K562 (cell line): ENCODE results near the gene CEMIP. TPM values are rescaled to one million over a fixed set of nuclear protein-coding genes. Genes with fewer than 3 reads are reported as not detected.

ENCODE experiments used
- ATF7 ChIP-seq: fragments of 450-650 bp; IDR thresholded peaks from 2 replicates; pipeline ENCODE4 v1.7.1; 2014; ENCODE audit warnings: mild to moderate bottlenecking, moderate library complexity
- BRCA1 ChIP-seq, 2 experiments: fragments of 450-650 bp in 1 of 2; sonication (generic) in 1 of 2; formaldehyde crosslinking in 1 of 2; IDR thresholded peaks; 2 replicates each; pipeline versions ENCODE4 v1.5.0 to v1.6.1; 2017 to 2020; ENCODE audit warnings: mild to moderate bottlenecking in 1 of 2, missing genetic modification reagents in 1 of 2
- CBFA2T2 ChIP-seq: fragments of 450-650 bp; conservative IDR thresholded peaks from 2 replicates; pipeline ENCODE4 v1.6.1; 2017; ENCODE audit warnings: mild to moderate bottlenecking
- COPS2 ChIP-seq: fragments of 450-650 bp; conservative IDR thresholded peaks from 2 replicates; pipeline ENCODE4 v1.6.1; 2016; ENCODE audit warnings: mild to moderate bottlenecking, moderate library complexity
- CREM ChIP-seq: IDR thresholded peaks from 2 replicates; pipeline ENCODE4 v1.6.1; 2014; ENCODE audit warnings: antibody characterized with exemption, low read depth
- DACH1 ChIP-seq: fragments of 450-650 bp; IDR thresholded peaks from 2 replicates; pipeline ENCODE4 v1.6.1; 2018; ENCODE audit not compliant: partially characterized antibody
- FOSL1 ChIP-seq: fragments of 200-800 bp; sonication (Bioruptor generic); conservative IDR thresholded peaks from 2 replicates; pipeline ENCODE4 v1.6.1; 2016; ENCODE audit warnings: missing genetic modification characterization, missing compliant biosample characterization
- FOXJ2 ChIP-seq: fragments of 200-800 bp; sonication (Bioruptor generic); IDR thresholded peaks from 2 replicates; pipeline ENCODE4 v1.6.1; 2016; ENCODE audit warnings: missing genetic modification characterization, missing compliant biosample characterization
- FOXK2 ChIP-seq, 2 experiments: fragments of 450-650 bp; IDR thresholded peaks in 1 of 2; conservative IDR thresholded peaks in 1 of 2; 2 replicates each; pipeline ENCODE4 v1.6.1; 2016; ENCODE audit warnings: low read depth in 2 of 2, mild to moderate bottlenecking in 1 of 2
- FOXP1 ChIP-seq: sonication (generic); formaldehyde crosslinking; IDR thresholded peaks from 2 replicates; pipeline ENCODE4 v1.8.0; 2022; ENCODE audit warnings: mild to moderate bottlenecking, missing genetic modification reagents
- GATAD2B ChIP-seq: fragments of 450-650 bp; IDR thresholded peaks from 2 replicates; pipeline ENCODE4 v1.6.1; 2017; ENCODE audit warnings: mild to moderate bottlenecking, borderline replicate concordance
- RAD21 ChIP-seq, 2 experiments: fragments of 250-450 bp in 1 of 2; fragments of 450-650 bp in 1 of 2; sonication (Bioruptor Pico) in 1 of 2; formaldehyde crosslinking in 1 of 2; IDR thresholded peaks in 1 of 2; conservative IDR thresholded peaks in 1 of 2; 2 replicates each; pipeline versions ENCODE4 v1.4.0 to v1.8.0; 2020 to 2022; ENCODE audit warnings: mild to moderate bottlenecking in 2 of 2, moderate library complexity in 1 of 2
- RAD51 ChIP-seq: fragments of 450-650 bp; IDR thresholded peaks from 2 replicates; pipeline ENCODE4 v1.7.1; 2016; ENCODE audit warnings: low read depth, mild to moderate bottlenecking, borderline replicate concordance
- SMARCA5 ChIP-seq: fragments of 450-650 bp; IDR thresholded peaks from 2 replicates; pipeline ENCODE4 v1.6.1; 2016
- TBL1XR1 ChIP-seq, 2 experiments: IDR thresholded peaks; 2 replicates each; pipeline ENCODE4 v1.6.1; 2012; ENCODE audit warnings: improper control_type of control experiment in 2 of 2, low read length in 2 of 2, mild to moderate bottlenecking in 1 of 2
- TSC22D4 ChIP-seq: fragments of 450-650 bp; IDR thresholded peaks from 2 replicates; pipeline ENCODE4 v1.6.1; 2016; ENCODE audit warnings: missing genetic modification characterization, missing biosample characterization, control low read depth
- XRCC4 ChIP-seq: IDR thresholded peaks from one replicate; pipeline ENCODE4 v1.6.1; 2011; ENCODE audit not compliant: insufficient read depth, insufficient read length; ENCODE audit errors: extremely low read depth
- ZFPM2 ChIP-seq: fragments of 250-450 bp; sonication (Bioruptor Pico); IDR thresholded peaks from 2 replicates; pipeline ENCODE4 v1.5.1; 2022; ENCODE audit warnings: mild to moderate bottlenecking
- ZNF121 ChIP-seq: sonication (generic); formaldehyde crosslinking; conservative IDR thresholded peaks from 2 replicates; pipeline ENCODE4 v1.8.0; 2022; ENCODE audit warnings: missing genetic modification reagents
- ZNF717 ChIP-seq: fragments of 250-450 bp; sonication (Bioruptor Pico); IDR thresholded peaks from 2 replicates; pipeline ENCODE4 v1.5.0; 2021
- ZNF785 ChIP-seq: fragments of 250-450 bp; sonication (Bioruptor Pico); IDR thresholded peaks from 2 replicates; pipeline ENCODE4 v1.4.0; 2020; ENCODE audit warnings: mild to moderate bottlenecking
- ZZZ3 ChIP-seq: fragments of 450-650 bp; IDR thresholded peaks from 2 replicates; pipeline ENCODE4 v1.6.1; 2016; ENCODE audit warnings: antibody characterized with exemption, mild to moderate bottlenecking, moderate library complexity
- polyA plus RNA-seq, 8 experiments: library from polyadenylated mRNA; depleted of rRNA in 4 of 8; stranded (reverse) in 5 of 8; unstranded in 3 of 8; fragments of >200 nt; fragmentation: Nextera tagmentation in 2 of 8; fragmentation: Illumina TruSeq in 1 of 8; extraction: Ambion mirVana in 2 of 8; extraction: Trizol in 1 of 8; gene quantifications; 2 replicates each; pipeline versions ENCODE4 v1.2.1 to v1.2.3, GENCODE V29; 2011 to 2014; ENCODE audit warnings: inconsistent platforms in 1 of 8, missing spikeins in 1 of 8
- total RNA-seq, 7 experiments: library from RNA; depleted of rRNA in 6 of 7; stranded (reverse); fragments of >200 nt in 6 of 7; fragmentation: Illumina TruSeq in 2 of 7; extraction: Trizol in 2 of 7; gene quantifications; 2 replicates each; pipeline versions ENCODE4 v1.2.1 to v1.2.3, GENCODE V29; 2011 to 2021; ENCODE audit warnings: low replicate concordance in 1 of 7
- TF ChIP-seq, protein P1 (sequence below), 2 experiments: fragments of 450-650 bp; conservative IDR thresholded peaks; 2 replicates each; pipeline ENCODE4 v1.6.1; 2017; ENCODE audit warnings: mild to moderate bottlenecking in 2 of 2, moderate library complexity in 2 of 2
- TF ChIP-seq, protein P2 (sequence below): fragments of 450-650 bp; IDR thresholded peaks from 2 replicates; pipeline ENCODE4 v1.6.1; 2016; ENCODE audit warnings: mild to moderate bottlenecking
- TF ChIP-seq, protein P3 (sequence below), 3 experiments: IDR thresholded peaks in 2 of 3; conservative IDR thresholded peaks in 1 of 3; 2 replicates each; pipeline ENCODE4 v1.5.1; 2011 to 2012; ENCODE audit warnings: low read length in 3 of 3, mild to moderate bottlenecking in 3 of 3, control low read depth in 2 of 3, improper control_type of control experiment in 1 of 3, inconsistent platforms in 1 of 3, low read depth in 1 of 3, mixed read lengths in 1 of 3, moderate library complexity in 1 of 3; ENCODE audit not compliant: insufficient read depth in 2 of 3

The CEMIP gene
- total and polyA plus RNA-seq, 9 of the 15 experiments (the other 6 are each of a cell fraction or from before 2014, with no cell fraction given): 0.33 TPM; not detected in 8

DNA sequence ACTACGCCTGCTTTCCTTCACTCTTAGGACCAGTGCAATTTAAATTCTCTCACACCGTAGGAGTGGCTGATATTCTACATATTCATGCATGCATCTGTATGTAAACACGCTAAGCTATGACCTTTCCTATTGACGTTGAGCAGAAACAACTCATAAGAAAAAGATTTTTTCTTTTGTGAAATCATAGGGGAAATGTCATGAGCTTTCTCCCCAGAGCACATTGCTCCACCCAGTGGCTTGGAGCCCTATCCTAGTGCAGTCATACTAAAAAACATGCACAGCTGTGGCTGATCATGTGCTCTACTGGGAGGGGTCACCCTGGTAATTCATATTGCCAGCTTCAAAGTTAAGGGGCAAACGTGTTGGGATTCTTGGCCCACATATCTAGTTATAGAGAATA lies 212.3 kb downstream of the CEMIP start (continued):
- TF ChIP-seq, protein P1, sequence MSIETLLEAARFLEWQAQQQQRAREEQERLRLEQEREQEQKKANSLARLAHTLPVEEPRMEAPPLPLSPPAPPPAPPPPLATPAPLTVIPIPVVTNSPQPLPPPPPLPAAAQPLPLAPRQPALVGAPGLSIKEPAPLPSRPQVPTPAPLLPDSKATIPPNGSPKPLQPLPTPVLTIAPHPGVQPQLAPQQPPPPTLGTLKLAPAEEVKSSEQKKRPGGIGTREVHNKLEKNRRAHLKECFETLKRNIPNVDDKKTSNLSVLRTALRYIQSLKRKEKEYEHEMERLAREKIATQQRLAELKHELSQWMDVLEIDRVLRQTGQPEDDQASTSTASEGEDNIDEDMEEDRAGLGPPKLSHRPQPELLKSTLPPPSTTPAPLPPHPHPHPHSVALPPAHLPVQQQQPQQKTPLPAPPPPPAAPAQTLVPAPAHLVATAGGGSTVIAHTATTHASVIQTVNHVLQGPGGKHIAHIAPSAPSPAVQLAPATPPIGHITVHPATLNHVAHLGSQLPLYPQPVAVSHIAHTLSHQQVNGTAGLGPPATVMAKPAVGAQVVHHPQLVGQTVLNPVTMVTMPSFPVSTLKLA (conservative IDR thresholded peaks at IDR 0.05): peak in 1 of 2 experiments; percentile 49; a peak in 1 of 4 replicates
- no peak for TF ChIP-seq ZNF121 (CRISPR knock-in tag)
- no peak for TF ChIP-seq SMARCA5
- no peak for TF ChIP-seq CREM
- TF ChIP-seq DACH1: peak; percentile 75
- no peak for TF ChIP-seq ZFPM2 (CRISPR knock-in tag)
- no peak for TF ChIP-seq BRCA1 (IDR thresholded peaks at IDR 0.05)
- no peak for TF ChIP-seq BRCA1 (CRISPR knock-in tag; IDR thresholded peaks at IDR 0.05)
- TF ChIP-seq, protein P2, sequence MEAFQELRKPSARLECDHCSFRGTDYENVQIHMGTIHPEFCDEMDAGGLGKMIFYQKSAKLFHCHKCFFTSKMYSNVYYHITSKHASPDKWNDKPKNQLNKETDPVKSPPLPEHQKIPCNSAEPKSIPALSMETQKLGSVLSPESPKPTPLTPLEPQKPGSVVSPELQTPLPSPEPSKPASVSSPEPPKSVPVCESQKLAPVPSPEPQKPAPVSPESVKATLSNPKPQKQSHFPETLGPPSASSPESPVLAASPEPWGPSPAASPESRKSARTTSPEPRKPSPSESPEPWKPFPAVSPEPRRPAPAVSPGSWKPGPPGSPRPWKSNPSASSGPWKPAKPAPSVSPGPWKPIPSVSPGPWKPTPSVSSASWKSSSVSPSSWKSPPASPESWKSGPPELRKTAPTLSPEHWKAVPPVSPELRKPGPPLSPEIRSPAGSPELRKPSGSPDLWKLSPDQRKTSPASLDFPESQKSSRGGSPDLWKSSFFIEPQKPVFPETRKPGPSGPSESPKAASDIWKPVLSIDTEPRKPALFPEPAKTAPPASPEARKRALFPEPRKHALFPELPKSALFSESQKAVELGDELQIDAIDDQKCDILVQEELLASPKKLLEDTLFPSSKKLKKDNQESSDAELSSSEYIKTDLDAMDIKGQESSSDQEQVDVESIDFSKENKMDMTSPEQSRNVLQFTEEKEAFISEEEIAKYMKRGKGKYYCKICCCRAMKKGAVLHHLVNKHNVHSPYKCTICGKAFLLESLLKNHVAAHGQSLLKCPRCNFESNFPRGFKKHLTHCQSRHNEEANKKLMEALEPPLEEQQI: 0 out of 2 replicates have a peak, but pooled peaks have one; percentile 12
- TF ChIP-seq FOXP1 (CRISPR knock-in tag): peak; percentile 39; the same call in 1 of the 2 replicates
- TF ChIP-seq CBFA2T2: peak; percentile 17
- no peak for TF ChIP-seq ZZZ3
- TF ChIP-seq TSC22D4 (tag): no peak
- TF ChIP-seq COPS2: no peak
- peak; percentile 29 for TF ChIP-seq FOSL1 (tag)
- TF ChIP-seq ZNF785 (CRISPR knock-in tag): no peak
- TF ChIP-seq RAD51: peak; percentile 77
- TF ChIP-seq ATF7: no peak
- TF ChIP-seq FOXK2 (conservative IDR thresholded peaks at IDR 0.05 in 1 of 2, IDR thresholded peaks at IDR 0.05 in 1 of 2; ENCODE audit: low read depth in 2 of 2): peak; percentile 53 to 60; a peak in 1 of 4 replicates
- no peak for TF ChIP-seq GATAD2B
- TF ChIP-seq XRCC4: no peak
- TF ChIP-seq, protein P3, sequence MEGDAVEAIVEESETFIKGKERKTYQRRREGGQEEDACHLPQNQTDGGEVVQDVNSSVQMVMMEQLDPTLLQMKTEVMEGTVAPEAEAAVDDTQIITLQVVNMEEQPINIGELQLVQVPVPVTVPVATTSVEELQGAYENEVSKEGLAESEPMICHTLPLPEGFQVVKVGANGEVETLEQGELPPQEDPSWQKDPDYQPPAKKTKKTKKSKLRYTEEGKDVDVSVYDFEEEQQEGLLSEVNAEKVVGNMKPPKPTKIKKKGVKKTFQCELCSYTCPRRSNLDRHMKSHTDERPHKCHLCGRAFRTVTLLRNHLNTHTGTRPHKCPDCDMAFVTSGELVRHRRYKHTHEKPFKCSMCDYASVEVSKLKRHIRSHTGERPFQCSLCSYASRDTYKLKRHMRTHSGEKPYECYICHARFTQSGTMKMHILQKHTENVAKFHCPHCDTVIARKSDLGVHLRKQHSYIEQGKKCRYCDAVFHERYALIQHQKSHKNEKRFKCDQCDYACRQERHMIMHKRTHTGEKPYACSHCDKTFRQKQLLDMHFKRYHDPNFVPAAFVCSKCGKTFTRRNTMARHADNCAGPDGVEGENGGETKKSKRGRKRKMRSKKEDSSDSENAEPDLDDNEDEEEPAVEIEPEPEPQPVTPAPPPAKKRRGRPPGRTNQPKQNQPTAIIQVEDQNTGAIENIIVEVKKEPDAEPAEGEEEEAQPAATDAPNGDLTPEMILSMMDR (IDR thresholded peaks at IDR 0.05 in 2 of 3, conservative IDR thresholded peaks at IDR 0.05 in 1 of 3; ENCODE audit: insufficient read depth in 2 of 3, low read depth in 1 of 3, low read length in 3 of 3): peak; percentile 19 to 48 (median 23); a peak in 2 of 6 replicates
- TF ChIP-seq ZNF717 (CRISPR knock-in tag): no peak
- no peak for TF ChIP-seq FOXJ2 (tag)
- peak in 1 of 2 experiments; percentile 47; a peak in 2 of 4 replicates for TF ChIP-seq RAD21 (CRISPR knock-in tag; conservative IDR thresholded peaks at IDR 0.05 in 1 of 2, IDR thresholded peaks at IDR 0.05 in 1 of 2)
- no peak for TF ChIP-seq TBL1XR1 (IDR thresholded peaks at IDR 0.05; ENCODE audit: low read length in 2 of 2)
